HepG2 (cell line): Measurements from ENCODE around the gene KCNAB1. TPM values are rescaled to one million over a fixed set of nuclear protein-coding genes. Genes with fewer than 3 reads are reported as not detected.
A peak's percentile ranks its signal among the peaks of the same experiment; 100 is the strongest.

Experiments used
- AGO2 ChIP-seq: fragments of 200-400 bp; formaldehyde crosslinking; optimal IDR thresholded peaks from 2 replicates; pipeline ENCODE3; 2017; ENCODE audit warnings: mild to moderate bottlenecking, low read depth, low read length, moderate library complexity
- ASH2L ChIP-seq: fragments of 300-600, 200-600 bp; sonication (generic); IDR thresholded peaks from 2 replicates; pipeline ENCODE4 v1.7.0; 2017; ENCODE audit warnings: low read depth, mild to moderate bottlenecking, moderate library complexity, mixed read lengths, low read length; ENCODE audit not compliant: insufficient read length
- CEBPZ ChIP-seq: IDR thresholded peaks from 2 replicates; pipeline ENCODE4 v1.6.1; 2012; ENCODE audit warnings: low read length, improper control_type of control experiment
- DBP ChIP-seq: sonication (generic); formaldehyde crosslinking; IDR thresholded peaks from 2 replicates; pipeline ENCODE4 v1.4.0; 2020; ENCODE audit warnings: missing genetic modification reagents; ENCODE audit errors: not compliant biosample characterization
- DZIP1 ChIP-seq: sonication (generic); formaldehyde crosslinking; IDR thresholded peaks from 2 replicates; pipeline ENCODE4 v1.5.0; 2020; ENCODE audit warnings: mild to moderate bottlenecking, missing genetic modification reagents
- MEIS1 ChIP-seq: sonication (generic); formaldehyde crosslinking; IDR thresholded peaks from 2 replicates; pipeline ENCODE4 v1.9.0; 2021; ENCODE audit warnings: mild to moderate bottlenecking, missing genetic modification reagents, moderate library complexity, borderline replicate concordance
- NAIF1 ChIP-seq: sonication (generic); formaldehyde crosslinking; IDR thresholded peaks from 2 replicates; pipeline ENCODE4 v1.5.0; 2020; ENCODE audit warnings: mild to moderate bottlenecking, missing genetic modification reagents, borderline replicate concordance
- NKX3-1 ChIP-seq: sonication (generic); formaldehyde crosslinking; IDR thresholded peaks from 2 replicates; pipeline ENCODE4 v1.5.0; 2020; ENCODE audit warnings: missing genetic modification reagents
- POLR2AphosphoS5 ChIP-seq: IDR thresholded peaks from 2 replicates; pipeline ENCODE4 v1.6.1; 2012; ENCODE audit warnings: low read depth, low read length
- PTBP1 ChIP-seq: fragments of 200-400 bp; formaldehyde crosslinking; IDR thresholded peaks from 2 replicates; pipeline ENCODE4 v1.6.1; 2018; ENCODE audit warnings: low read length, low read depth; ENCODE audit not compliant: poor library complexity, severe bottlenecking
- RCOR2 ChIP-seq: IDR thresholded peaks from 2 replicates; pipeline ENCODE4 v1.6.1; 2016; ENCODE audit warnings: missing biosample characterization, missing genetic modification reagents
- ZFP36 ChIP-seq: fragments of 150-350 bp; IDR thresholded peaks from 2 replicates; pipeline ENCODE4 v1.6.1; 2018; ENCODE audit warnings: borderline replicate concordance, low read length, low read depth; ENCODE audit not compliant: partially characterized antibody
- ZFP36L1 ChIP-seq: sonication (generic); formaldehyde crosslinking; IDR thresholded peaks from 2 replicates; pipeline ENCODE4 v1.8.0; 2022; ENCODE audit warnings: mild to moderate bottlenecking, missing genetic modification reagents, moderate library complexity
- ZFP82 ChIP-seq: sonication (generic); formaldehyde crosslinking; IDR thresholded peaks from 2 replicates; pipeline ENCODE4 v1.5.1; 2020; ENCODE audit warnings: mild to moderate bottlenecking, missing genetic modification reagents, borderline replicate concordance
- ZMAT5 ChIP-seq: sonication (generic); formaldehyde crosslinking; IDR thresholded peaks from 2 replicates; pipeline ENCODE4 v1.5.0; 2020; ENCODE audit warnings: mild to moderate bottlenecking, low read depth, missing genetic modification reagents, borderline replicate concordance
- ZNF281 ChIP-seq: sonication (generic); formaldehyde crosslinking; IDR thresholded peaks from 2 replicates; pipeline ENCODE4 v1.4.0; 2020; ENCODE audit warnings: missing genetic modification reagents, borderline replicate concordance
- ZNF781 ChIP-seq: sonication (generic); formaldehyde crosslinking; IDR thresholded peaks from 2 replicates; pipeline ENCODE4 v1.5.1; 2020; ENCODE audit warnings: borderline replicate concordance, mild to moderate bottlenecking, missing genetic modification reagents; ENCODE audit errors: not compliant biosample characterization
- polyA plus RNA-seq, 8 experiments: library from polyadenylated mRNA; depleted of rRNA in 3 of 8; stranded (reverse) in 7 of 8; unstranded in 1 of 8; fragments of >200 nt; fragmentation: Illumina TruSeq in 4 of 8; extraction: Trizol in 4 of 8; gene quantifications; 2 replicates each; pipeline versions ENCODE4 v1.2.1 to v1.2.3, GENCODE V29; 2011 to 2016; ENCODE audit warnings: low read depth in 4 of 8, missing spikeins in 1 of 8, mixed read lengths in 1 of 8; ENCODE audit not compliant: insufficient read depth in 1 of 8
- total RNA-seq, 5 experiments: library from RNA; depleted of rRNA; stranded (reverse); fragments of >200 nt; fragmentation: Illumina TruSeq; extraction: Trizol; gene quantifications; 2 replicates each; pipeline ENCODE4 v1.2.3, GENCODE V29; 2016; ENCODE audit warnings: low read depth in 1 of 5

Gene KCNAB1
- total and polyA plus RNA-seq, 2 of the 13 experiments (the other 11 are each of a cell fraction or from before 2014, with no cell fraction given) = not detected

- TF ChIP-seq DZIP1 (CRISPR knock-in tag) (no peak), CEBPZ (no peak), PTBP1 (no peak), ZNF781 (CRISPR knock-in tag) (peak; percentile 63), NKX3-1 (CRISPR knock-in tag) (peak; percentile 52; the same call in 1 of the 2 replicates), ZMAT5 (CRISPR knock-in tag) (no peak), DBP (no peak), RCOR2 (CRISPR knock-in tag) (no peak), ZNF281 (CRISPR knock-in tag) (no peak; the same call in 1 of the 2 replicates), ZFP36 (no peak), AGO2 (peak; percentile 72), ZFP36L1 (CRISPR knock-in tag) (peak; percentile 31; the same call in 1 of the 2 replicates), ASH2L (peak; percentile 83), POLR2AphosphoS5 (peak; percentile 92), NAIF1 (CRISPR knock-in tag) (no peak; the same call in 1 of the 2 replicates), ZFP82 (CRISPR knock-in tag) (no peak), MEIS1 (CRISPR knock-in tag) (no peak; the same call in 1 of the 2 replicates)
Observed at GRCh38 chr3:156554842-156555687, 434.7 kb downstream of the KCNAB1 start, which contains the start of gene SSR3 (continued).
